Lower leg skin (tissue), 4 donors: ENCODE results near the gene NLK. TPM values are rescaled to one million over a fixed set of nuclear protein-coding genes. Genes with fewer than 3 reads are reported as not detected.

Experiments
- DNase-seq, 2 donors: peaks; one replicate each; pipeline ENCODE4 v3.0.0-alpha.2; 2019; ENCODE audit warnings: low spot score in 2 of 2
- H3K4me3 ChIP-seq: fragments of 200-600 bp; sonication (generic); 2 replicates; pipeline ENCODE4 v1.5.1; 2017; ENCODE audit warnings: mild to moderate bottlenecking, low read depth; ENCODE audit not compliant: poor library complexity, severe bottlenecking
- POLR2A ChIP-seq, 2 donors: fragments of 450-650 bp; IDR thresholded peaks; one replicate each; pipeline ENCODE4 v1.6.1; 2016 to 2017; ENCODE audit warnings: antibody characterized with exemption in 2 of 2, mild to moderate bottlenecking in 1 of 2, moderate library complexity in 1 of 2
- WGBS, 2 donors: methylation state at CpG; one replicate each; pipeline ENCODE4 v1.1.5; 2018; 5-methylcytosine and 5-hydroxymethylcytosine counted together
- intact Hi-C: fragments of 100-400 bp; cut with DNase I; formaldehyde crosslinking; loops from one replicate; pipeline ENCODE4 v1.15.0; 2023; ENCODE audit warnings: low total_unique reads
- total RNA-seq, 4 donors: library from RNA; depleted of rRNA; stranded (reverse); fragments of >200 nt; gene quantifications; one replicate each; pipeline ENCODE4 v1.1.0, GENCODE V29; 2016
- TF ChIP-seq, protein P1 (sequence below), 3 donors: fragments of 450-650 bp; IDR thresholded peaks; one replicate each; pipeline ENCODE4 v1.5.1; 2016; ENCODE audit warnings: antibody characterized with exemption in 3 of 3, mild to moderate bottlenecking in 3 of 3, moderate library complexity in 2 of 3

Gene NLK
- total RNA-seq, 4 donors from 2014 or later = 5.9 to 10.8 (median 8.2) TPM

- intact Hi-C loops = no loop called here
- no peak for TF ChIP-seq POLR2A (IDR thresholded peaks at IDR 0.05)
- TF ChIP-seq, protein P1, sequence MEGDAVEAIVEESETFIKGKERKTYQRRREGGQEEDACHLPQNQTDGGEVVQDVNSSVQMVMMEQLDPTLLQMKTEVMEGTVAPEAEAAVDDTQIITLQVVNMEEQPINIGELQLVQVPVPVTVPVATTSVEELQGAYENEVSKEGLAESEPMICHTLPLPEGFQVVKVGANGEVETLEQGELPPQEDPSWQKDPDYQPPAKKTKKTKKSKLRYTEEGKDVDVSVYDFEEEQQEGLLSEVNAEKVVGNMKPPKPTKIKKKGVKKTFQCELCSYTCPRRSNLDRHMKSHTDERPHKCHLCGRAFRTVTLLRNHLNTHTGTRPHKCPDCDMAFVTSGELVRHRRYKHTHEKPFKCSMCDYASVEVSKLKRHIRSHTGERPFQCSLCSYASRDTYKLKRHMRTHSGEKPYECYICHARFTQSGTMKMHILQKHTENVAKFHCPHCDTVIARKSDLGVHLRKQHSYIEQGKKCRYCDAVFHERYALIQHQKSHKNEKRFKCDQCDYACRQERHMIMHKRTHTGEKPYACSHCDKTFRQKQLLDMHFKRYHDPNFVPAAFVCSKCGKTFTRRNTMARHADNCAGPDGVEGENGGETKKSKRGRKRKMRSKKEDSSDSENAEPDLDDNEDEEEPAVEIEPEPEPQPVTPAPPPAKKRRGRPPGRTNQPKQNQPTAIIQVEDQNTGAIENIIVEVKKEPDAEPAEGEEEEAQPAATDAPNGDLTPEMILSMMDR (IDR thresholded peaks at IDR 0.05) = no peak
- no peak overlapping the region for H3K4me3 ChIP-seq
- 91 to 92% methylated on average over 5 of the region's 5 CpGs for WGBS, 2 donors
- no peak for DNase-seq
Measured at GRCh38 chr17:28159924-28160323, 117.4 kb downstream of the NLK start.

- TF ChIP-seq, protein P1 (IDR thresholded peaks at IDR 0.05) = no peak
- no peak for TF ChIP-seq POLR2A (IDR thresholded peaks at IDR 0.05)
- no peak overlapping the region for H3K4me3 ChIP-seq
- WGBS, 2 donors = 80 to 81% methylated on average over 2 of the region's 2 CpGs
- intact Hi-C loops = no loop called here
- no peak for DNase-seq
Measured at GRCh38 chr17:28160610-28161009, 118.1 kb downstream of the NLK start.

DNA sequence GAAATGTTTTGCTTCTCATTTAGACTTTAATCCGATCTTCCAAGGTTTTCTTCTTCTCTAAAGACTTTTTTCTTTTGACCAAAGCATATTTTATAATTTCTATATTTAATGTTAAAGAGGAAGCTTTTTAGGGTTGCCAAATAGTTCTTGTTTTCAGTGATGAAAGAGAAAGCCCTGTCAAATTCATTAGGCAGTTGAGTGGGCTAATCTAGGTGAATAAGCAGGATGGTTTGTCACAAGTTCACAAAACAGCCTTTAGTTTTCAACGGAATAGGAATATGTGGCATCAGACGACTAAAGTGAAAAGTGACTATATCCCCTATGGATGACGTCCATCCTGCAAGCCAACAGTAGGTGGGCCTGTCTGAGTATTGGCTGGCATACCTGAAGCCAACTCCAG lies 118.8 kb downstream of the NLK start:
- H3K4me3 ChIP-seq = no peak overlapping the region
- TF ChIP-seq POLR2A (IDR thresholded peaks at IDR 0.05) = no peak
- TF ChIP-seq, protein P1 (IDR thresholded peaks at IDR 0.05) = no peak
- 88 to 90% methylated on average over 4 of the region's 4 CpGs for WGBS, 2 donors
- intact Hi-C loops = no loop called here
- no peak for DNase-seq

DNA sequence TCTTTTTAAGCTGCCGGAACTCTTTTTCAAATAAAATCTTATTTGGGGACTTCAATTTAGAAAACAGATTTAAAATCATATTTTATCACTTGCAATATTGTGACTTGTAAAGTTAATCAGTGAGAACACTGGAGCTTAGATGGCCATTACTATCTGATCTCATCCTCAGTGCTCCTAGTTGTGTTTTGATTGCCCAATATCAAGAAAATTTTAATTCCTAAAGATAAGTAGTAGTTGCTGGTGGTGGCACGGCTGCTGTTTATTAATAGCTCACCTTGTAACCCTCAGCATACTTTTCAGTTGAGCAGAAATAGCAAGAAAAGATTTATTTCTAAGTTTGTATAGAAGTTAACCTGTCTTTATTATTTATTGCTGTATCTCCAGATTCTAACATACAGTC lies 124.0 kb downstream of the NLK start:
- TF ChIP-seq, protein P1 (IDR thresholded peaks at IDR 0.05) = no peak
- TF ChIP-seq POLR2A (IDR thresholded peaks at IDR 0.05) = no peak
- H3K4me3 ChIP-seq = no peak overlapping the region
- intact Hi-C loops = no loop called here
- DNase-seq = no peak
- 89% methylated on average over 2 of the region's 2 CpGs for WGBS, 2 donors

DNA sequence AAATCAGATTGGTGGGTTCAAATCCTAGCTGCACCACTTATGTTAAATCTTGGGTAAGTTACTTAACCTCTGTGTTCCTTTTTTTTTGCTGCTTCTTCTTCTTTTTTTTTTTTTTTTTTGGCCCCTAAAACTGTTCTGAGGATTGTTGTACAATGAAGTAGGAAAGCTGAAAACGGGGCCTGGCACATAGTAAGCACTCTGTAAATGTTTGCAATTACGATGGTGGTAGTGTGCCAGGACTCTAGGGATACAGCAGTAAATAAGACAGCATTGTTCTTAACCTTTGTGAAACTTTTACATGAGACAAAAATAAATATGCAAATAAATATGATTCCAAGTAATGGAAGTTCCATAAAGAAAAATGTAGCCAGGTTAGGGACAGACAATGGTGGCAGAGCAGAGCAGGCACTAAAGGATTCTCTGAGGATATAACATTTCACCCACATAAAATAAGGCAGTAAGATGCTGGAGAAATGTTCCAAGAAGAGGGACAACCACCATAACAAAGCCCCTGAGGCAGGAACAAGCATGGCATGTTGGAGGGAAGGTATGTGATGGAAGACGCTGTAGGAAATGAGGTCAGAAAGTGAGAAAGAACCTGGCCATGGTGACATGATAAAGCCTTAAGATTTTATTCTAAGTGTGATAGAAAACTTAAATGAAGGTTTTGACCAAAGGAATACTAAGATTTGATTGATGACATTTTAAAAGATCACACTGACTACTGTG lies 127.3 kb downstream of the NLK start:
- 66 to 67% methylated on average over 3 of the region's 3 CpGs for WGBS, 2 donors
- no peak for DNase-seq
- intact Hi-C loops = no loop called here
- H3K4me3 ChIP-seq = no peak overlapping the region
- TF ChIP-seq, protein P1 (IDR thresholded peaks at IDR 0.05) = no peak

GRCh38 chr17:28170771-28171170 lies 128.3 kb downstream of the NLK start:
- DNase-seq = no peak
- intact Hi-C loops = no loop called here
- no peak overlapping the region for H3K4me3 ChIP-seq
- TF ChIP-seq POLR2A (IDR thresholded peaks at IDR 0.05) = no peak
- TF ChIP-seq, protein P1 (IDR thresholded peaks at IDR 0.05) = no peak
